ENCODE measurements around the gene MDM1.

MDM1 gene

GRCh38 chr12:68269779-68270178 is 62.4 kb downstream of the MDM1 start:
- no peak for DNase-seq

- DNase-seq = no peak
Observed at GRCh38 chr12:68268967-68269366, 63.2 kb downstream of the MDM1 start.

GRCh38 chr12:68267892-68268396 is 64.2 kb downstream of the MDM1 start:
- no peak for DNase-seq

GRCh38 chr12:68264857-68265256 is 67.3 kb downstream of the MDM1 start:
- no peak for DNase-seq

- no peak for DNase-seq
Observed at GRCh38 chr12:68264158-68264855, 67.9 kb downstream of the MDM1 start.

- no peak for DNase-seq
Observed at GRCh38 chr12:68263366-68263765, 68.8 kb downstream of the MDM1 start.

GRCh38 chr12:68261896-68262295 is 70.3 kb downstream of the MDM1 start:
- no peak for DNase-seq

- no peak for DNase-seq
Observed at GRCh38 chr12:68260153-68260552, 72.0 kb downstream of the MDM1 start.

GRCh38 chr12:68259318-68259940 is 72.7 kb downstream of the MDM1 start:
- DNase-seq = no peak

GRCh38 chr12:68253504-68253903 is 78.7 kb downstream of the MDM1 start, which contains the start of gene IL22:
Gene IL22 (minus strand): TSS chr12:68253604. CDS start chr12:68253448, 156 bp downstream.
- DNase-seq = no peak

GRCh38 chr12:68252077-68252476 is 80.1 kb downstream of the MDM1 start:
- DNase-seq = no peak

- DNase-seq = no peak
Observed at GRCh38 chr12:68250454-68250853, 81.7 kb downstream of the MDM1 start.

GRCh38 chr12:68247785-68248184 is 84.4 kb downstream of the MDM1 start:
- DNase-seq = no peak

- DNase-seq = no peak
Observed at GRCh38 chr12:68246350-68246749, 85.8 kb downstream of the MDM1 start.

- no peak for DNase-seq
Observed at GRCh38 chr12:68245180-68246021, 86.8 kb downstream of the MDM1 start.
